Embryonic facial prominence (tissue), 1 donor: ENCODE results near the gene ADCY1.

Experiments used
- DNase-seq: peaks from one replicate; pipeline ENCODE4 v3.0.0-alpha.2; 2016; ENCODE audit errors: extremely low spot score

ADCY1 gene

GRCh38 chr7:45593121-45593541, 19.0 kb downstream of the ADCY1 start:
- no peak for DNase-seq

GRCh38 chr7:45593877-45594276, 19.7 kb downstream of the ADCY1 start:
- no peak for DNase-seq

- DNase-seq: no peak
Measured at GRCh38 chr7:45594745-45595535, 20.8 kb downstream of the ADCY1 start.

GRCh38 chr7:45595809-45596664, 21.9 kb downstream of the ADCY1 start:
- DNase-seq: no peak

GRCh38 chr7:45596665-45597095, 22.5 kb downstream of the ADCY1 start:
- DNase-seq: no peak

GRCh38 chr7:45597286-45597984, 23.3 kb downstream of the ADCY1 start:
- DNase-seq: no peak

GRCh38 chr7:45598886-45599520, 24.8 kb downstream of the ADCY1 start:
- no peak for DNase-seq

- DNase-seq: no peak
Measured at GRCh38 chr7:45599851-45600706, 25.9 kb downstream of the ADCY1 start.

GRCh38 chr7:45601094-45601493, 26.9 kb downstream of the ADCY1 start:
- no peak for DNase-seq

- DNase-seq: no peak
Measured at GRCh38 chr7:45601816-45602540, 27.8 kb downstream of the ADCY1 start.

- DNase-seq: no peak
Measured at GRCh38 chr7:45606050-45606449, 31.9 kb downstream of the ADCY1 start.

- DNase-seq: no peak
Measured at GRCh38 chr7:45606931-45607330, 32.8 kb downstream of the ADCY1 start.

- no peak for DNase-seq
Measured at GRCh38 chr7:45609180-45609579, 35.0 kb downstream of the ADCY1 start.

GRCh38 chr7:45610019-45610418, 35.9 kb downstream of the ADCY1 start:
- DNase-seq: no peak

GRCh38 chr7:45610660-45611299, 36.6 kb downstream of the ADCY1 start:
- no peak for DNase-seq

- no peak for DNase-seq
Measured at GRCh38 chr7:45617166-45617565, 43.0 kb downstream of the ADCY1 start.

GRCh38 chr7:45622058-45622457, 47.9 kb downstream of the ADCY1 start:
- no peak for DNase-seq

- DNase-seq: no peak
Measured at GRCh38 chr7:45623157-45623556, 49.0 kb downstream of the ADCY1 start.

GRCh38 chr7:45623740-45624391, 49.7 kb downstream of the ADCY1 start:
- DNase-seq: no peak
